A549 treated with Mapracorat at 1 μM for 4 hours (cell line): ENCODE measurements around the gene LAIR1. TPM values are rescaled to one million over a fixed set of nuclear protein-coding genes. Genes with fewer than 3 reads are reported as not detected.

Source experiments
- total RNA-seq: library from RNA; stranded (reverse); fragments of 200-300 nt; extraction: Qiagen RNA extraction; gene quantifications from 5 replicates; pipeline ENCODE4 v1.2.3, GENCODE V29; 2022

The LAIR1 gene
- not detected in 5 replicates for total RNA-seq

GRCh38 chr19:54364775-54365257 is at the start of gene LAIR1:
TSS of gene LAIR1 (minus strand) at chr19:54364931. CDS start at chr19:54364804, 127 bp downstream.

GRCh38 chr19:54312436-54313377 is 52.0 kb downstream of the LAIR1 start, which contains the start of gene LILRA5:
TSS of gene LILRA5 (minus strand) at chr19:54313166. CDS start at chr19:54313019, 147 bp downstream.

Other genes starting within 250 kb of the LAIR1 start
- gene TFPT, start 249.3 kb downstream of the LAIR1 start, total RNA-seq: 19.7 to 25.6 TPM (median 21.8 TPM) in 5 replicates
- gene PRPF31, start 249.2 kb downstream of the LAIR1 start, total RNA-seq: 107 to 118 TPM (median 115 TPM) in 5 replicates
- 52.7 to 66.3 TPM (median 62.4 TPM) in 5 replicates for gene CNOT3, start 227.2 kb downstream of the LAIR1 start, total RNA-seq
- 6.6 to 8.4 TPM (median 7.9 TPM) in 5 replicates for gene LENG1, start 205.2 kb downstream of the LAIR1 start, total RNA-seq
- 0.76 to 1.1 TPM (median 0.80 TPM) in 5 replicates for gene TMC4, start 191.8 kb downstream of the LAIR1 start, total RNA-seq
- gene MBOAT7, start 175.4 kb downstream of the LAIR1 start, total RNA-seq: 111 to 158 TPM (median 145 TPM) in 5 replicates
- 76.6 to 127 TPM (median 124 TPM) in 5 replicates for gene TSEN34, start 173.6 kb downstream of the LAIR1 start, total RNA-seq
- 2,104 to 2,641 TPM (median 2,212 TPM) in 5 replicates for gene RPS9, start 164.1 kb downstream of the LAIR1 start, total RNA-seq
- 0.11 to 0.20 TPM (median 0.15 TPM) in 5 replicates for gene LILRB3, start 141.9 kb downstream of the LAIR1 start, total RNA-seq
- gene LILRA6, start 122.1 kb downstream of the LAIR1 start, total RNA-seq: 0.08 to 0.09 TPM in 2 of 5 replicates, not detected in the others
- not detected in 5 replicates for gene LILRB5, start 107.7 kb downstream of the LAIR1 start, total RNA-seq
- gene LILRB2, start 83.8 kb downstream of the LAIR1 start, total RNA-seq: 0.05 to 0.26 TPM (median 0.11 TPM) in 5 replicates
- gene LILRA5, start 51.8 kb downstream of the LAIR1 start, total RNA-seq: not detected in 5 replicates
- not detected in 5 replicates for gene LILRA4, start 25.8 kb downstream of the LAIR1 start, total RNA-seq
- gene TTYH1, start 50.5 kb upstream of the LAIR1 start, total RNA-seq: 0.42 TPM in 1 of 5 replicates, not detected in the others
- gene LENG8, start 84.3 kb upstream of the LAIR1 start, total RNA-seq: 73.9 to 144 TPM (median 124 TPM) in 5 replicates
- gene LENG9, start 98.8 kb upstream of the LAIR1 start, total RNA-seq: 4.4 to 7.6 TPM (median 7.0 TPM) in 5 replicates
- not detected in 5 replicates for gene CDC42EP5, start 108.4 kb upstream of the LAIR1 start, total RNA-seq
- not detected in 5 replicates for gene LAIR2, start 137.9 kb upstream of the LAIR1 start, total RNA-seq
- not detected in 5 replicates for gene LILRA2, start 208.9 kb upstream of the LAIR1 start, total RNA-seq
- not detected in 5 replicates for gene LILRA1, start 228.7 kb upstream of the LAIR1 start, total RNA-seq